HL-60 (cell line): ENCODE results near the gene WFS1.

Experiments
- CTCF ChIP-seq: IDR thresholded peaks from one replicate; pipeline ENCODE4 v1.5.1; 2011; ENCODE audit warnings: low read length, control low read depth, inconsistent platforms; ENCODE audit not compliant: insufficient read depth
- POLR2AphosphoS5 ChIP-seq: IDR thresholded peaks from 2 replicates; pipeline ENCODE4 v1.6.1; 2012; ENCODE audit warnings: low read depth
- REST ChIP-seq: IDR thresholded peaks from 2 replicates; pipeline ENCODE4 v1.6.1; 2012; ENCODE audit warnings: low read depth; ENCODE audit not compliant: insufficient replicate concordance
- SPI1 ChIP-seq: IDR thresholded peaks from 2 replicates; pipeline ENCODE4 v1.6.1; 2012; ENCODE audit warnings: low read depth, mild to moderate bottlenecking, borderline replicate concordance

- TF ChIP-seq CTCF: no peak
- no peak for TF ChIP-seq SPI1
- TF ChIP-seq REST: no peak
- no peak for TF ChIP-seq POLR2AphosphoS5
These were observed 25.2 kb downstream of the WFS1 start for GRCh38 chr4:6294705-6295421.
